Left cardiac atrium (tissue), 4 donors: ENCODE measurements around the gene CCR4. TPM values are rescaled to one million over a fixed set of nuclear protein-coding genes. Genes with fewer than 3 reads are reported as not detected.
"Not testable (repeated sequence)": the region's sequence is repeated elsewhere in the genome, so short reads cannot be mapped to it uniquely, and the experiment has no call there.

ENCODE experiments used
- ATAC-seq, 2 donors: fragments of 200-7000 bp; cut with Tn5 transposase; one replicate each; pipeline ENCODE4 v1.9.1; 2020; ENCODE audit warnings: mild to moderate bottlenecking in 2 of 2, moderate library complexity in 2 of 2
- DNase-seq: peaks from one replicate; pipeline ENCODE4 v3.0.0-alpha.2; 2020
- intact Hi-C, 2 donors: fragments of 100-400 bp; cut with DNase I; formaldehyde crosslinking; loops; one replicate each; pipeline versions ENCODE4 v1.14.1 to v1.15.1; 2022 to 2023
- total RNA-seq, 2 donors: library from RNA; stranded (reverse); fragmentation: NEBNext Ultra II Directional; extraction: Animal tissue kit (Norgen Biotek cat#: 25700); gene quantifications; one replicate each; pipeline ENCODE4 v1.2.1, GENCODE V29; 2021
- donor health status: DM: no; HTN: yes; CAD: no.
- donor health status: DM: no; HTN: yes; CAD: no; lungs with severe emphysema.
- donor health status: DM: yes; HTN: yes; CAD: no.
- donor health status: Dilated cardiomyopathy.

Gene CCR4
- total RNA-seq, 2 donors from 2014 or later: 0.16 to 0.24 TPM

GRCh38 chr3:32947789-32948238, 3.6 kb upstream of the CCR4 start:
- ATAC-seq: peak; percentile 85 to 86
- intact Hi-C loops: loop anchor here (5.0 to 10.0 kb wide), 2 partner anchors 117 to 124 kb away; no protein-coding TSS in a partner anchor
- peak; percentile 84 for DNase-seq

- no peak for DNase-seq
- intact Hi-C loops: loop anchor here (5.0 to 10.0 kb wide), 2 partner anchors 116 to 123 kb away; no protein-coding TSS in a partner anchor
- no peak for ATAC-seq
Observed at GRCh38 chr3:32948625-32949445, 2.6 kb upstream of the CCR4 start.

GRCh38 chr3:32950516-32950915, 928 bp upstream of the CCR4 start:
- ATAC-seq (no peak), DNase-seq (no peak)
- intact Hi-C loops: no loop called here

- ATAC-seq (no peak), DNase-seq (no peak)
- intact Hi-C loops: no loop called here
Observed at GRCh38 chr3:32952369-32953077, 1.1 kb downstream of the CCR4 start.

GRCh38 chr3:32954506-32954905, 3.1 kb downstream of the CCR4 start:
- intact Hi-C loops: no loop called here
- ATAC-seq (no peak), DNase-seq (no peak)

GRCh38 chr3:32956750-32957570, 5.5 kb downstream of the CCR4 start:
- intact Hi-C loops: no loop called here
- ATAC-seq (peak in 1 of 2 donors; percentile 17), DNase-seq (no peak)

GRCh38 chr3:32958509-32958908, 7.1 kb downstream of the CCR4 start:
- intact Hi-C loops: no loop called here
- DNase-seq (no peak), ATAC-seq (no peak)

- no peak for DNase-seq
- intact Hi-C loops: no loop called here
- peak in 1 of 2 donors; percentile 67 for ATAC-seq
Observed at GRCh38 chr3:32959371-32959770, 7.9 kb downstream of the CCR4 start.

- no peak for ATAC-seq
- intact Hi-C loops: no loop called here
Observed at GRCh38 chr3:32960404-32961170, 9.1 kb downstream of the CCR4 start.

GRCh38 chr3:32961189-32961715, 9.8 kb downstream of the CCR4 start:
- peak in 1 of 2 donors; percentile 47 for ATAC-seq
- no peak for DNase-seq
- intact Hi-C loops: no loop called here

More at GRCh38 chr3:32960404-32961170, 9.1 kb downstream of the CCR4 start:
- no peak for DNase-seq

GRCh38 chr3:32963871-32964270, 12.4 kb downstream of the CCR4 start:
- ATAC-seq (no peak), DNase-seq (no peak)
- intact Hi-C loops: no loop called here

GRCh38 chr3:32964781-32965180, 13.3 kb downstream of the CCR4 start:
- ATAC-seq, intact Hi-C loops, DNase-seq: not testable (repeated sequence)

GRCh38 chr3:32965617-32966213, 14.3 kb downstream of the CCR4 start:
- DNase-seq, intact Hi-C loops, ATAC-seq: not testable (repeated sequence)

GRCh38 chr3:32966627-32967026, 15.2 kb downstream of the CCR4 start:
- DNase-seq, ATAC-seq, intact Hi-C loops: not testable (repeated sequence)

- intact Hi-C loops: no loop called here
- DNase-seq (no peak), ATAC-seq (no peak)
Observed at GRCh38 chr3:32968166-32968919, 16.9 kb downstream of the CCR4 start.

- DNase-seq: no peak
- intact Hi-C loops: no loop called here
- ATAC-seq: no peak
Observed at GRCh38 chr3:32968920-32969389, 17.5 kb downstream of the CCR4 start.

- DNase-seq: no peak
- ATAC-seq: no peak
- intact Hi-C loops: no loop called here
Observed at GRCh38 chr3:32969656-32970055, 18.2 kb downstream of the CCR4 start.
